Measurements from ENCODE around the gene LAGE3. TPM values are rescaled to one million over a fixed set of nuclear protein-coding genes. Genes with fewer than 3 reads are reported as not detected.
A peak's percentile ranks its signal among the peaks of the same experiment; 100 is the strongest.

The LAGE3 gene
- total RNA-seq, 1 experiment from 2014 or later, result 50.7 TPM

- DNase-seq (ENCODE audit: low read depth), result no peak
These were observed 1.1 kb downstream of the LAGE3 start for GRCh38 chrX:154477891-154478477.

- no peak for DNase-seq (ENCODE audit: low read depth)
These were observed 2.3 kb downstream of the LAGE3 start for GRCh38 chrX:154476821-154477220.

GRCh38 chrX:154473683-154474082, 5.4 kb downstream of the LAGE3 start:
- no peak for DNase-seq (ENCODE audit: low read depth)

GRCh38 chrX:154472685-154473632, 6.1 kb downstream of the LAGE3 start:
- DNase-seq (ENCODE audit: low read depth), result no peak

- no peak for DNase-seq (ENCODE audit: low read depth)
These were observed 7.0 kb downstream of the LAGE3 start for GRCh38 chrX:154471839-154472684.

- DNase-seq (ENCODE audit: low read depth), result no peak
These were observed 8.0 kb downstream of the LAGE3 start for GRCh38 chrX:154470914-154471568.

GRCh38 chrX:154470434-154470833, 8.6 kb downstream of the LAGE3 start:
- DNase-seq (ENCODE audit: low read depth), result no peak

GRCh38 chrX:154469880-154470279, 9.2 kb downstream of the LAGE3 start:
- no peak for DNase-seq (ENCODE audit: low read depth)

- no peak for DNase-seq (ENCODE audit: low read depth)
These were observed 10.0 kb downstream of the LAGE3 start for GRCh38 chrX:154469114-154469513.

- DNase-seq (ENCODE audit: low read depth), result no peak
These were observed 10.9 kb downstream of the LAGE3 start for GRCh38 chrX:154468217-154468616.

- no peak for DNase-seq (ENCODE audit: low read depth)
These were observed 11.5 kb downstream of the LAGE3 start for GRCh38 chrX:154467556-154467955.

GRCh38 chrX:154466907-154467306, 12.2 kb downstream of the LAGE3 start:
- no peak for DNase-seq (ENCODE audit: low read depth)

- DNase-seq (ENCODE audit: low read depth), result no peak
These were observed 13.0 kb downstream of the LAGE3 start for GRCh38 chrX:154466036-154466435.

GRCh38 chrX:154465601-154466000, 13.5 kb downstream of the LAGE3 start:
- DNase-seq (ENCODE audit: low read depth), result no peak

- DNase-seq (ENCODE audit: low read depth), result no peak
These were observed 14.2 kb downstream of the LAGE3 start for GRCh38 chrX:154464806-154465365.

GRCh38 chrX:154463611-154464220, 15.4 kb downstream of the LAGE3 start:
- no peak for DNase-seq (ENCODE audit: low read depth)

- DNase-seq (ENCODE audit: low read depth), result no peak
These were observed 16.7 kb downstream of the LAGE3 start for GRCh38 chrX:154462396-154462795.

GRCh38 chrX:154460326-154460725, 18.8 kb downstream of the LAGE3 start:
- no peak for DNase-seq (ENCODE audit: low read depth)

- DNase-seq (ENCODE audit: low read depth), result no peak
These were observed 19.2 kb downstream of the LAGE3 start for GRCh38 chrX:154459832-154460231.

- DNase-seq (ENCODE audit: low read depth), result peak; percentile 26
These were observed 19.9 kb downstream of the LAGE3 start for GRCh38 chrX:154458954-154459778.
